Fibroblast of skin of right quadriceps (primary cell): ENCODE results near the gene GUCA1C.

Experiments used
- DNase-seq: peaks from one replicate; pipeline ENCODE4 v3.0.0-alpha.2; 2013

GUCA1C gene, protein sequence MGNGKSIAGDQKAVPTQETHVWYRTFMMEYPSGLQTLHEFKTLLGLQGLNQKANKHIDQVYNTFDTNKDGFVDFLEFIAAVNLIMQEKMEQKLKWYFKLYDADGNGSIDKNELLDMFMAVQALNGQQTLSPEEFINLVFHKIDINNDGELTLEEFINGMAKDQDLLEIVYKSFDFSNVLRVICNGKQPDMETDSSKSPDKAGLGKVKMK

DNA sequence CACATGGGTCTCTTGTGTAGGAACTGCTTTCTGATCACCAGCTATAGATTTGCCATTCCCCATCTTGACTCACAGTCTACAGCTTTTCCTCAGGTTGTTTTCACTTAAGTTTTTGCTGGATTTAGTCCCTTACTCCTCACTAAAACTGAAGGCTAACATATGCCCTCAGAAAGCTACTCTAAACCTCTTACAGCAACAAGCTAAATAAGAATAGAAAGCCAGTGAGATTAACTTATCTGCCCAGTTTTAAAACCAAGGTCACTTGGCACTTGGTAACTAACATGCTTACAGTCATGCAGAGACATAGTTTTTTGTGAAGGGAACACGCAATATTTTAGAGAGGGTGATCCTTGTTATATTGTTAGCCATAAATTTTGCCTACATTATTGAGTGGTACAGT is at the start of gene GUCA1C:
Gene GUCA1C, minus strand, starts transcription at position 180 of the 400 bp plus-strand sequence. Its CDS starts 117 bp downstream, at position 63.
- DNase-seq: no peak

DNA sequence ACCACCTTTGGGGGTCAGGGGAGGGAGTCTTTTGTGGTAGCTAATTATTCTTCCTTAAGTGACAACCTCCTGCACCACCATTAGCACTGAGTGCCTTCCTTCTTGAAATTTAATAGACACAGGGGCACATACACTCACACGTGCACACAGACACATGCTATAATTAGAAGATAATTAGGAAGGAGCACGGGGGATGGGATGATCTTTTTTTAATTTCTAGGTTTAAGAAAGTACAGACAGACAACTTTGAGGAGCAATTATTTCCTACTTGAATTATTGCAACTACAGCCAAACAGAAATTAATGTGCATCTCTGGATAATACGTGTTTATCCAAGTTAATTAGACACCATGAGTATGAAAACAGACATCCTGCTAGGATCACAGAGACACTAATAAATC is 44.8 kb upstream of the GUCA1C start:
- no peak for DNase-seq

DNA sequence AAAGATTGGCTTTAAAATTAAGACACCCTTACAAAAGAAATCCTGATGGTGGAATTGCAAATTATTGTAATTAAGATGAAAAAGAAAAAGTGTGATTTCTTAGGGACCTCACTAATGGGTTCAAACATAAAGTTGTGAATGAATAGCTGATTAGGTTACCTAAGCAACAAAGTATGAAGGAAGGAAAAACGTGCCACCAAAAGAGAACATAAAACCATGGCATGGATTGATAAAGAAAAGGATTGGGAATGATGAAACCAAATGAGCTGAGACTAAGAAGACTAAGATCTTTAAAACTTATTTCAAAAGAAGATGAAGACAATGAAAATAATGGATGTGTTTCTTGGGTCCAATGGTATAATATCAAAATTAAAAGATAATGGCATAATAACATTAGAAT is 32.2 kb upstream of the GUCA1C start:
- DNase-seq: no peak

DNA sequence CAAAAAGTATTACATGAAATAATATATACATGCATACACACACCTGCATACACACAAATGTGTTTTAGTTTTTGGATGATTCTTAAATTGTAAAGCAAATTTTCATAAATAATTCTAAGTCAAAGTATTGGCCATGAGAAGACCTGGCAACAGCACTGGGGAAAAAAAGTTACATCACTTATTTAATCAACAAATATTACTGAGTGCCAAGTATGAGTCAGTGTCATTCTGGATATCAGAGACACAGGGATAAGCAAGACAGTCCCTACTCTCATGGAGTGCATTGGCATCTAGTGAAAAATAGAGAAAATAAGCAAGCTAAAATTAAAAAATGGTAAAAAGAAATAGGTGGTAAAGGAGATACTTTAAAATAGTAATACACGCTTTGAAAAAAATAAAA is 29.4 kb upstream of the GUCA1C start:
- DNase-seq: no peak

DNA sequence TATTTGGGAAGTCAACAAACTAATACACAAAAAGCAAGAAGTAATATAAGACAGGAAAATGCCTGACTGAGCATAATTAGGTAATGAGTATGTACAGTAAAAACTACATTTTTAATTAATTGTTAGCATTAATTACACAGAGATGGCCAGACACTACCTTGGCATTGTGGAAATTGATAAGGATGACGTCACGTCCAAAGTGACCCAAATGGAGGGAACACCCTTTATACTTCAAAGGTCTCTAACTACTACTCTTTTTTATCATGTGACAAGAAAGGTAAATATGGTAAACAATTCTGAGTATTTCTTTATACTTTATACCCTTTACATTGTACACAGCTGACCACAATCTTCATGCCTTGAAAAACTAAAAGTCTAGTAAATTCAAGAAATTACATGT is 22.4 kb upstream of the GUCA1C start:
- DNase-seq: no peak

DNA sequence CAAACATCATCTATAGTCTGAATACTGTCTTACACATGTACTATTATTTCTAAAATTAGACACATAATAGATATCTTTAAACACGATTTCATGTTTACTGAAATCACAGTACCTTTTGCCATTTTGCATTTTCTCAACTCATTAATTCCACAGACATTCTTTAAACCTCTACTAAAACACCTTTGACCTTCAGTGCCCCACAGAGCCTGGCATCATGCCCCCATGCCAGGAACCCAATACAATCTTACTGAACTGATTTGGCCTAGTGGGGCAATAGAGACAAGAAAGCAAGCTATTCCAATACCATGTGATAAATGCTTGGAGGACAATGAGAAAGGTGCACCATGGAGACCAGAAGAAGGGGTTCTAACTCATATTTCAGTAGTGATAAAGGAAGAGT is 19.3 kb upstream of the GUCA1C start:
- no peak for DNase-seq

DNA sequence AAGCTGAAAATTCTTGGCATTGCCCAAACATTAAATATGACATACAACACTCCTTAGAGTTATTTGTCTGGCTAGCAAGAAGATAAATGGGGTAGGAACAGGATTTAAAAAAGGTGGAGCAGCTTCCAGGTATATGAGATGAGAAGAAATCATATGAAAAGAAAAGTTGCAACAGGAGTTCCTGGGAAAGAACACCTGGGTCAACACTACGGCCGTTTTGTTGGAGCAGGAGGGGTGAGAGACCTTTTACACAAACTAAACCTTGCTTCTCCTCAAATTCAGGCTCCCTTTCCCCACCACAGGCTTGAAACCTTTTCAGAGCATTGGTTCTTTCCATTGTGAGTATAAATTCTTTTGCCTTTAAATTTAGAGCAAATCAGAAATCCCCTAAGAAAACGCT is 18.8 kb upstream of the GUCA1C start:
- DNase-seq: no peak

DNA sequence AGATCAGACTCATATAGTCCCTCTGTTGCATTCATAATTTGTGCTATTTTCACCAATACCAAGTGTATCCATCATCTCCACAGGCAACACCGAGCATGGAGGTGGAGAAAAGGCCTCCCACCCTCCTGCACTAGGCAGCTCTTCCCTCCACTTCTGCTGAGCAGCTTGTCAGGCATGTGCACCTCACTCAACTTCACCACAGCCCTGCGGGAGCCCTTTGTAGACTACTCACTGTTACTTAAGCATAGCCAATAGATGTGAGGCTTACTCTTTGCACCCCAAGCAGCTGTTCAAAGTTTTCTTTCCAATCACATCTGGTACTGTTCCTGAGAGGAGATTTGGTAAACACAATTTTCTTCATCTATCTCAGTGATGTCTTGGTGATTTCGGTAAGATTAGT is 16.9 kb upstream of the GUCA1C start:
- no peak for DNase-seq

DNA sequence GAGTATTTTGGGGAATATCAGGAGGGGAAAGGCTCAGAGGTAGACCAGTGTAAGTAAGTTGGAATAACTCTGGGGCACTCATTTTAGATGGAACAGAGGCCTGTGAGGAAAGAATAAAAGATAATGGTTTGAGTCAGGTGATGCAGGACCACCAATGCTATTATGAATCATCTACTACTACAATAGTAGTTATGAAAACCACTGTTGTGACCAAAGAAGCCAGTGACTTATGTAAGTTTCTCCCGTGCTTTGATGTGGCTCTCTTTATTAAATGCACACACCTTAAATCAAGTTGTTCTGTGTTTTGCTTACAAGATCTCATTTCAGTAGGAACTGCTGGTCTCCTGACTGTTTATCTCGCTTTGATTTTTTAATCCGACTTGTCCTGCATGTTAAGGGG is 13.1 kb upstream of the GUCA1C start:
- DNase-seq: no peak

DNA sequence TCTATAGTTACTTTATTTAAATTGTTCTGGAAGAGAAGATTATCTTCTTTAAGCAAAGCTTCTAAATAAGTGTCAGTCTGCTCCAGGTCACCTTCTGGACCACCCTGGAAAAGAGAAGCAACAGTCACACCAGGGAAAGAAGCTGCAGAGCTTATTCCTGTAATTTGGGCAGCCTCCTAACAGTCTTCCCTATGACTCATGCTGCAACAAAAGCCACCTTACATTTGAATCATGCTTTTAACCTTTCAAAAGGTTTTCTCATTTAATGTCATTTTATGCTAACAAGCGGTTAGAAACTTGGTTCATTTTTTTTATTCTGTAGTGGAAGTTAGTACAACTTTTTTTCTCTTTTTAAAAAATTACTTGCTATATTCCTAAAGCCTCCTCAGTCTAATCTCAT is 5.3 kb upstream of the GUCA1C start:
- no peak for DNase-seq

DNA sequence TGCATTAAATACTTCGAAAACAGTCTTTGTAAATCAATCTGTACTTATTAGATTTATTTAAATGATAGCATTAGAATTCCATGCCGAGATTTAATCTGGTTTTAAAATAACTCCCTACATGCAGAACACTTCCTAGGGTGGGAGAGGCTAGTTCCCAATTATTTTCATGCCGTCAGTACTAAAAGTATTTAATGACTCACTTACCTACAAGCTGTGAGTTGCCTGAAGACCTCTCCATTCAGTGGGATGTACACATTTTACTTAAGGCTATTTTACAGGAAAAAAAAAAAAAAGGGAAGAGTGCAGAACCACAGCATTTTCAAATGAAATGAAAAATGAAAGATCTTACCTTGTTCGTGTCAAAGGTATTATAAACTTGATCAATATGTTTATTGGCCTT is 469 bp downstream of the GUCA1C start:
- no peak for DNase-seq

DNA sequence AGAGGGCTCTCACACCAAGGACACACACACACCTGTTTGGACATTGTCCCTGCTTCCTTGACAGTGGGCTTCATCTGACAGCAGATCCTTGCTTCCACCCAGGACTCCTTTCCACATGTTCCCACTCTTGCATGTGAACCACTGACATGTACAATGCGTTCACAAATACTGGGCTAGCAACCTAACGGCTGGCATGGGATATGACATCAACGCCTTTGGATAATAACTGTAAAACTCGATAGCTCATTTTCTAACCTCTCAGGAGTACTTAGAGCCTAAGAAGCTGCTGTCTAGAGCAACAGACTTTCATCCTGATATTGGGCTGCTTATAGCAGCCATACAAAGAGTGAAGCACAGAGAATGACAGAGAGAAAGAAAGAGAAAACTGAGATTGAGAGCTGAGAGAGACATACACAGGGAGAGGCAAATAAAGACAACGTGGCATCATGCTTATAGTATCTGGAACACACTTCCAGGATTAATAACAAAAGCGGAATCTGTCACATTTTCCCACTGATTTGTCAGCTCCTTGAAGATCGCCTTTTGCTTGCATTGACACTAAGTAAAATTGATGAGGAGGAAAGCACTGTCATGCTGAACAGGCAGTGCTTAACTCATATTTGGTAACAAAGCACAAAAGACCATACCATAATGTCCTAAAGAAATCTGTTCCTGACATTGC is 1.7 kb downstream of the GUCA1C start:
- DNase-seq: no peak

DNA sequence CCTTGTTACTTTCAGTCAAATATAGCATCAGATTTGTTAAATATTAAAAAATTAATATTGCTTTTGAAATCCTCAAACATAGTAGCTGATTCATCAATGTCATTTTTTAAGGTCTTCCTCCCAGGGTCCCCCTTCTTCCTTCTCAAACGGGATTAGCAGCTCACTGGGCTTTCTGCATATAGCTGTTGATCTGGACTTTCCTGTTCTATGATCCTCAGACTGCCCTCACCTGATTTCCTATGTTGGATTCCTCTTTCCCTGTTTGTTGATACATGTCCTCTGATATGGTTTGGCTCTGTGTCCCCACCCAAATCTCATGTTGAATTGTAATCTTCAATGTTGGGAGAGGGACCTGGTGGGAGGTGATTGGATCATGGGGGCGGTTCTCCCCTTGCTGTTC is 5.8 kb downstream of the GUCA1C start:
- DNase-seq: no peak

DNA sequence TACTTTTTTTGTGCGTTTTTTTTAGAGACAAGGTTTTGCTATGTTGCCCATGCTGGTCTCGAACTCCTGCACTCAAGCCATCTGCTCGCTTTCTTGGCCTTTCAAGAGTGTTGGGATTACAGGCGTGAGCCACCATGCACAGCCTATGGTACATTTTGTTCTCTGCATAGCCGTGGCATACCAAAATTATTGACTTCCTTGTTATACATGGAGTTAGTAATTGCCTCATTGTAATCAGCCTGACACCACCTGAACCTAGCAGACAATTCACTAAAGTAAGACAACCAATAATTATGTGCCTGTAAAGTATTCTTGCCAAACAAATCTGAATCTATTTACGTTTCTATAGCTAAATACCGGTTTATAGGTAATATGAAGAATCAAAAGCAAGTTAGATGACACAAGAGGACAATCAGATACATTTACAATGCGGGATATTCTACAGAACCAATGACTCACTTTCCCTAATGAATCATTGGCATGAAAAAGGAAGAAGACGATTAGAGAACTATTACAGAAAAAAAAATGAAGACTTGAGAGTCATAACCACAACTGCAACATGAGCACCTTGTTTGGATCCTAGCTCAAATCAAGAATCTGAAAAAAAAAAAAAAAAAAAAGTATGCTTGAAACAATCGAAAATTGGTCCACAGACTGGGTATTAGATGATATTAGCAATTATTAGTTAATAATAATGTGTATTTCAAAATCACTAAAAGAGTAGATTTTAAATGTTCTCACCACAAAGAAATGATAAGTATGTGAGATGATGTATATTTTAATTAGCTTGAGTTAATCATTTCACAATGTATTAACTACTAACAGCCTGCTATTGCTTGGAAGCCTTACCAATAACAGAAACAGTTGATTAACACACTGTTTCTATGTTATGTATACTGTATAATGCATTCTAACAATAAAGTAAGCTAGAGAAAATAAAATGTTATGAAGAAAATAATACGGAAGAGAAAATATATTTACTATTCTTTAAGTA is 7.1 kb downstream of the GUCA1C start:
- peak; percentile 74 for DNase-seq

DNA sequence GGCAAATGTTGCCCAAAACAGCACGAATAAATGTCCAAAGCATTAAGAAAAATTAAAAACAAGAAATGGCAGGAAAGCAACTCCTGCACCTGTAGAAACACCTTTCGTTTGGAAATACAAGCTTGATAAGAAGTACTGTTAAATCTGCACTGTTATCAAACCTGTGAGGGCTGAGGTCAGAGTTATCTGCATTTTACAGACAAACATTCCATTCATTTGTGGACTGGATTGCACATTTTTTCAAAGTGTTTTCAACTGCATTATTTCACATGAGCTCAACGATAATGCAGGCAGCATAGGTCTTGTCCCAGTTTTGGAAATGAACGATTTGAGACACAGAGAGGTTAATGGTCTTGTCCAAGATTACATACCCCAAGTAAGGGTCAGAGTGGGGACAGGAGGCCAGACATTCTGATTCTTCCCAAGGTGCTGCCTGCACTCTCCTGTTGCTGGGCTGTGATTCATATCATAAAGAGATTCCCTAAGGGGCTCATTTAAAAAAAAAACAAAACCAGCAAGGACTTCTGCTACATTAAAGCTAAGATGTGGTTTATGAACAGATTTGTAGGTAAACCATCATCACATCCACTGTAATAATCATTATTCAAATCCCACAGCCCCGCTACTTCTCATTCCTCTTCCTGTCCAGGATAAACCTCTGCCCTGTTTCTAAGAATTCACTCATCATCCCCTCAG is 13.0 kb downstream of the GUCA1C start:
- no peak for DNase-seq

DNA sequence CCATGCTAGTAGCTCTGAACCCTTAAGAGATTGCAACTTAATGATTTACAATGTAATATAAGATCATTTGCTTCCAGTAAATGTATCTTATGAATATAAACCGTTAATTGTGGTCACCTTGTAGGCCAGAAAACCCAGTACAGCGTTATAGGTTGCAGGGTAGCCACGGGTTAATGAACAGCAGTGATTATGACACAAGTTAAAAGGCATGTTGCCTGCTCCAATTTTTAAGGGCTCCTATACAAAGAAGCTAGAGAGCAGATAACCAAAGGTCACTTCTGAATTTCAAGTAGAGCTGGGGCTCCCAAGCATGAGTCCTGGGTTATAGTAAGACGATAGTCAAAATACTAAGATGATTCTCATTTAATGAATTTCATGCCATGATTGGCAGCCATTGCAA is 13.5 kb downstream of the GUCA1C start:
- DNase-seq: no peak

DNA sequence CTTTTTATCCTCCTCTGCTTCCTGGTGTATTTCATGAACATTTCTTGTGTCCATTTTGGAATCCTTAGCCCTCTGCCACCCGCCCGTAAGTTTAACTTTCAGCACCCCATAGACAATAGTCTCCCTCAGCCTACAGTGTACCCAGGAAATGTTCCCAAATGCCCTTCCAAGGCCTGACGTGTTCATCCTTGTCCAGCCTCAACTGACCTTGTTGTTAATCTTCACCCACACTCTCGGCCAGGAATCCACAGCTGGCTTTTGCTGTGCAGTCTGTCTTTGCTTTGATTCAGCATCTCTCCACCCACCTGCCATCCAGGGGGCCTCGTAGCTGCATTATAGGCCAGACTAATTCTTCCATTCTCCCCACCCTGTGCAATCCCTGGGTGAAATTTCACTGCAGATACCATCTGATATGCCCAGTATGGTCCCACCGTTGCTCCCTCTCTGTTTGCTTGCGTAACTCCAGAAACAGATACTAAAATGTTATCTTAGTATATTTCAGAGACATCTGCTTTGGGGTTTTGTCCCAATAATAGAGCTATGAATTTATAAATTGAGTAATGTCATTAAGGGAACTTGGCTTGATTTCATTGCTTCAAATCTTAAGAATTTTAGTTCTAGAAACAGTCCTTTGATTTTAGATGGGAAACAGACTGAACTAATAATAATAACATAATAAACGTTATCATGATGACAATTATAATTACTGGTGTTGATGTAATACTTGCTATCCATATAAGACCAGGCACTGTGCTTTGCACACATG is 16.6 kb downstream of the GUCA1C start:
- DNase-seq: no peak

DNA sequence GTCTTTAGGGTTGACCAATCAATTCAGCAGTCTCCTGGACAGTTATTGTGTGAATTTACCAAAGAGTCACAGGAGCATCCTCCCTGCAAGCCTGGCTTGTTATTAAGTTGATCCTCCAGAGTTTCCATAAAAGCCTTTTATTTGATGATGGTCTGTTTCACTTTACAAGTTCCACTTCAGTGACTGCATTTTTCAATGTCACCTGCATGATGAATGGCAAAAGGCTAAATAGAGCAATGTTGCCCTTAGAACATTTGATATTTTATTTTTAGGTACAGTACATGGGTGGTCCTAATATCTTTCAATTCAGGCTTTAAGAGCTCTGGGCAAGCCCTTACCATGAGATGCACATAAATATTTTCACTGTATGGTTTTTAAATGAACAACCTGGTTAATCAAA is 22.6 kb downstream of the GUCA1C start:
- DNase-seq: no peak

DNA sequence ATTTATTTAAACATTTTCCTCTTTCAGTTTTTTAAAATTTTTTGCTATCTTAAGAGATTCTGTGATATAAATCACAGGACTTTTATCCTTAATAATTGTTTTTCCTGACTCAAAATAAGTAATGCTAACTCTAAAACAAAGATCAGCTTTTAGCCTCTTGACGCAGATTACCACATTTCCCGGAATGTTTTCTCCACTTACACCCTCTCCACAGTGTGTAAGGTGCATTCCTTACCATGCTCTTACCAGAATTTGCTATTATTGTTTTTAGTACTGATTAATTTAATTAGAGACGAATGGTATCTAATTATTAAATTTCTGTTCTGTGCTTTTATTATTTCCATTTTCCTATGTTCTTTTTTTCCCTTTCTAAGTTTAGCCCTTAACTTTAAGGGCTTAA is 34.8 kb downstream of the GUCA1C start:
- no peak for DNase-seq

DNA sequence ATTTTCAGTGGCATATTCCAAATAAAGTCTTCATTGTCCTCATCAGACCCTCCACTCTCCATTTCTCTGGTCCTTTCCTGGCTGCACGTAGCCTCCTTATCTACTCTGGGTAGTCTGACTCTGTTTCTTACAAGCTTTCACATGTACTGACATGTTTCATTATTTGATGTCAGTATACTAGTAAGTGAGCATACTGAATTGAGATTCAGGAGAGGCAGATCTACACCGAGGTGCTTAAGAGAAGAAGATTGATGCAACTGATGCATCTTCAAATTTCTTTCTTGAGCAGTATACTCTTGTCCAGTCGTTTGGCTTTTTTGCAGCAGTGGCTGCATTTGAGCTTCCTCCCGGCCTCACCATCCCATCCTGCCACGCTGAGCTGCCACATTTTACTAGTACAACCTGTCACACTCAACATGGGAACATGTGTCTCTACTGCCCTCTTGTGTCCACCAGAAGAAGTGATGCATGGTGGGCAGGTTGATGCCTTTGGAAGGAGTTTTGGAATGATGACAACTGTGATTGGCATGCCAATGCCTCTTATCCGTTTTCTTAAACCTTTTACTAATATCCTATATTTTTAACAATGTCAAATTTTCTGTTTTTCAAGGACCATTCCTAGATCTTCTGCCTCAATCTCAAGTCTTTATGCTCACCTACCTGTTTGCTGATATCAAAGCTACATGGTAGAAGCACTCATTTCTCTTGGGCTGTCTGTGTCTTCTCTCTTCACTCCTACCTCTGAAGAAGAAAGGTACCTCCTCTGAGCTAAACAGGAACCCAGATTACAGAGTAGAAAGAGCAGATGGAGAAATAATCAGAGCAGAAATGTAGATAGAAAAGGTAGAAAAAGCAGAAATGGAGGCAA is 38.7 kb downstream of the GUCA1C start:
- DNase-seq: peak; percentile 55

DNA sequence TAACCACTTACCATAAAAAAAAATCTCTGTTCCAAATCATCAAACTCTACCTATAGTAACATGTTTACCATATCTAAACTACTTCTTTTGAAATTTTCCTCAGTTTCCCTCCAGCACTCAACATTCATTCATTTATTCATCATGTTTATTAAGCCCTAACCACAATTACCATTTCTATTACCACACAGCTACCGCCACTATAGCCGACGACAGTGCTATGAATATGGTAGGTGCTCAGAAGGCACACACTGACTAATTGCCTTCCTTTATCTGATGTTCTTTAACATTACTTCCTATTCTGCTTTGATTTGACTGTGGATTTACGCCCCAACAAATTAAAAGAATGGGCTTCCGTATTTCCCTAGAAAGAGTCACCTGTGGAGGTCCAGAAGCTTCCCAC is 43.9 kb downstream of the GUCA1C start:
- no peak for DNase-seq
